HS-27A (cell line): ENCODE data around the gene TRAF4.
"Not testable (repeated sequence)": the region's sequence is repeated elsewhere in the genome, so short reads cannot be mapped to it uniquely, and the experiment has no call there.

Experiments used
- DNase-seq: peaks from one replicate; pipeline ENCODE4 v3.0.0-alpha.2; 2012; ENCODE audit warnings: low read depth, missing footprints

The TRAF4 gene

GRCh38 chr17:28748852-28749515 lies 5.2 kb downstream of the TRAF4 start:
- no peak for DNase-seq

DNA sequence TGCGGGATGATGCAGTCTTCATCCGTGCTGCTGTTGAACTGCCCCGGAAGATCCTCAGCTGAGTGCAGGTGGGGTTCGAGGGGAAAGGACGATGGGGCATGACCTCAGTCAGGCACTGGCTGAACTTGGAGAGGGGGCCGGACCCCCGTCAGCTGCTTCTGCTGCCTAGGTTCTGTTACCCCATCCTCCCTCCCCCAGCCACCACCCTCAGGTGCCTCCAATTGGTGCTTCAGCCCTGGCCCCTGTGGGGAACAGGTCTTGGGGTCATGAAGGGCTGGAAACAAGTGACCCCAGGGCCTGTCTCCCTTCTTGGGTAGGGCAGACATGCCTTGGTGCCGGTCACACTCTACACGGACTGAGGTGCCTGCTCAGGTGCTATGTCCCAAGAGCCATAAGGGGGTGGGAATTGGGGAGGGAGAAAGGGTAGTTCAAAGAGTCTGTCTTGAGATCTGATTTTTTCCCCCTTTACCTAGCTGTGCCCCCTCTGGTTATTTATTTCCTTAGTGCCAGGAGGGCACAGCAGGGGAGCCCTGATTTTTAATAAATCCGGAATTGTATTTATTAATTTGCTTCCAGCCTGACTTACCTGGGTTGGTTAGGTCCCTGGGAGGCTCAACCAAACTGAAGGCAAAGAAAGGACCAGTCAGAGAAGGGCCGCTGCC lies 5.8 kb downstream of the TRAF4 start:
- no peak for DNase-seq

- DNase-seq: no peak
Observed at GRCh38 chr17:28750178-28751047, 6.6 kb downstream of the TRAF4 start.

GRCh38 chr17:28751600-28752366 lies 8.0 kb downstream of the TRAF4 start:
- DNase-seq: no peak

DNA sequence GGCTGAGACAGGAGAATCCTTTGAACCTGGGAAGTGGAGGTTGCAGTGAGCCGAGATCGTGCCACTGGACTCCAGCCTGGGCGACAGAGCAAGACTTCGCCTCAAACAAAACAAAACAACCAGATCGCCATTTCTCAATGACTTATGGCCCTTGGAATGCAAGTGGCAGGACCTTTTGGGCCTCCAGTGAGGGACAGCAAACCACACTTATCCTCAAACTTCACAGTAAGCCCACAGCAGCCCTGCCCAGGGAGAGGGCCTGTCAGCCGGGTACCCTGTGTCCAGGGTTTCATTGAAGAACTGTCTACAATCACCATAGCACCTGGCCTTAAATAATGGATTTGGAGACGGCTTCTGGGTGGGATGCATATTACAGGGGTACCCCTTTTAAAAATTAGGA lies 11.7 kb downstream of the TRAF4 start:
- DNase-seq: no peak

DNA sequence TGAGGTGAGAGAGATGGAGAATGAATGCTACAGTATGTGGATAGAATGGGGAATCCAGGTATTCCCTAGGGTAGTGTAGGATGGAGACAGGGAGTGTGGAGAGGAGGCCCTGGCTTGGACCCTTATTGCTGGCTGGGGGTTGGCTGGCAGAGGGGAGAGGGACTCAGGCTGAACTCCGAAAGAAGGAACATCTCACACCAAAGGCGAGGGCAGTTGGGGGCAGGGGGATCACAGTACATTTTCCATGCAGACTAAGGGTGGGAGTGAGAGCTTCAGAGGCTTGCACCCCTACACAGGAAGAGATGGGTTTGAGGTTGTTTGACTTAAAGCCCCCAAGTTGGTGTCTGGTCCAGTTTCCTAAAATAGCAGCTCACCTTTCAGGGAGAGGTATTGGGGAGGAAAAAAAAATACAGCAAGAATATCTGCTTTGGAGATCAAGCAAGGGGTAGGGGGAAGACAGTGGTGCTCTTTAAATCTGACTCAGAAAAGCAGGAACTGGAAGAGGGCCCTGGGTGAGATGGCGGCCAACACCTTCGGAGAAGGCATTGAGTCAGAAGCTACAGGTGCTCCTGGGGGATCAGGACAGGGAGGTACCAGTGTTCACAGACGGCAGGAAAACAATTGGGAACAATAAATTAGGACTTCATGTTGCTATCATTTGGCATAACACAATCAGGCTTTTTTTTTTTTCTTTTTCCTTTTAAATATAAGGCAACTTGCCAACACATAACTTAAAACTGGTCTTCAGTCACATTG lies 12.4 kb downstream of the TRAF4 start:
- DNase-seq: no peak

DNA sequence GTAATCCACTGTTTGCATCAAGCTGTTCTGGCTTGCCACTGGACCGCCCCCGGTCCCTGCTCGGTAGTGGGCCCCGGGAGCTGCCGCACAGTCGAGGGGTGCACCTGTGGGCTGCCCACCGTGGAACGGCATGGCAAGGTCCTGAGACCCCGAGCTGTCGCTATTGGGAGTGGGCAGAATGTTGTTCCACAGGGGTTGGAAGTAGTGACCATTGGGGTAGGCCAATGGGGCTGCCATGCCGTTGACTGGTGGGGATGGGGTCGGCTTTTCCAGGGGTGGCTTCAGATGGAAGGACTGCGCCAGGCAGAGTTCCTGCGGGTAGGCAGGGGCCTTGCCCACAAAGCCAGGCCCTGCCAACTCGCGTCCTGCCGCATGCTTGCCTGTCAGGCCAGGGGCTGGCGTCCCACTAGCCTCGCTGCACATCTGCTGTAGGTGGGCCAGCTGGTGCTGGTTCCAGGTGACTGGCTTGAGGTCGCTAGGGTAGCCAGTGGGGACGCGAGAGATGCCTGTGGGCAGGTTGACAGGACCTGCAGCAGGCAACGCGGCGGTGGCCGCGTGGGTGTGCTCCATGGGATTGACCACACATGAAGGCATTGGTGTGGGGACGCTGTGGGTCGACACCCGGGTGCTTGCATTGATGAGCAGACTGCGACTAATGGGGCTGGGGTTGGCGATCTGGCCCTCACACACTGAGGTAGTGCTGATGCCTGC lies 14.8 kb downstream of the TRAF4 start:
- DNase-seq: no peak

DNA sequence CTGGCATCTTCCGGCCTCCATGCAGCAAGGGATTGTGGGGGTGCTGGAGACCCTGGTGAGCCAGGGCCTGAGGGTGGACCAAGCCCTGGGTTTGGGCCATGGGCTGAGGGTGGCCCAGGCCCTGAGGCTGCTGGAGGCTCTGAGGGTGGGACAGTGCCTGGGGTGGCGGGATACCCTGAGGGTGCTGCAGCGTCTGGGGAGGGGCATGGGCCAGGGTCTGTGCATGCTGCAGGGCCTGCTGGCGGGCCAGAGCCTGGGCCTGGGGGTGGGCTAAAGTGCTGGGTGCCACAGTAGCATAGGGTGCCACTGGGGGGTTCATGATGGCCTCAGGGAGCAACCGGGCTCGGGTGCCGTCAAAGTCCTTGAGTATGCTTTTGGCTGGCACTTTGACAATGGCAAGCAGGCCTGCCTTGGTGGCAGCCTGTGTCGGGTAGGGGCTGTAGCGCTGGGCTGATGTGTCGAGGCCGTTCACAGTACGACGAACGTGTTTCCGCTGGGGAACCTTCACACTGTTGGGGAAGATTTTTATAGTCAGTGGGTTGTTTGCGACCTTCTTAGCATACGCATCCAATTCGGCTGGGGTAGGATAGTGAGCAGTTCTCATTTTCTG lies 15.6 kb downstream of the TRAF4 start:
- no peak for DNase-seq

GRCh38 chr17:28760601-28761562 lies 17.1 kb downstream of the TRAF4 start:
- no peak for DNase-seq

DNA sequence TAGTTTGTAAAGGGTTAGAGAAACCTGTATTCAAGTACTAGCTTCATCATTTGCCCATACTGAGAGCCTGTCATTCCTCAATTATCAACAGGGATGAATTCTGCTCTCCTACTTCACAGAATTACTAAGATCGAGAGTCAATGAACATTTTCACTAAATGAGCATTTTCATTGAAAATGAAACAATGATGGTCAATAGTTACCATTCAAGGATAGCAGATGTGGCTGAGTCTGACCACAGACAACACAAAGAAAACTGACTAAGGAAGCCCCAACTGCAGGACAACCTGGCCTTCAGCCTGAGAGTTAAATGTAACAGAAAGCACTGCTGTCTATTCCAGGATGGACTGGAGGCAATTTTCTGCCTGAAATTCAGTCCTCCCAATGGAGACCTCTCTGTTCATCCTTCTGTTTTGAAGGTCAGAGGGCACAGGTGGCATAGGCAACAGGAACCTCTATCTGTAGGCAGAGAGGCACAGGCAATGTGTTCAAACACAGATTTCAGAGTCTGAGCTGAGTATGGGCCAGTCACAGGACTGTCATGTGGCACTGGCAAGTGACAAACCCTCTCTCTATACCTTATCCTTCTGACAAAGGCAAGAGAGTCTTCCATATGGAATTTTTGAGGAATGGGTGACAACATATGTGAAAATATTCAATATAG lies 19.5 kb downstream of the TRAF4 start:
- DNase-seq: no peak

GRCh38 chr17:28763804-28764266 lies 20.0 kb downstream of the TRAF4 start:
- no peak for DNase-seq

DNA sequence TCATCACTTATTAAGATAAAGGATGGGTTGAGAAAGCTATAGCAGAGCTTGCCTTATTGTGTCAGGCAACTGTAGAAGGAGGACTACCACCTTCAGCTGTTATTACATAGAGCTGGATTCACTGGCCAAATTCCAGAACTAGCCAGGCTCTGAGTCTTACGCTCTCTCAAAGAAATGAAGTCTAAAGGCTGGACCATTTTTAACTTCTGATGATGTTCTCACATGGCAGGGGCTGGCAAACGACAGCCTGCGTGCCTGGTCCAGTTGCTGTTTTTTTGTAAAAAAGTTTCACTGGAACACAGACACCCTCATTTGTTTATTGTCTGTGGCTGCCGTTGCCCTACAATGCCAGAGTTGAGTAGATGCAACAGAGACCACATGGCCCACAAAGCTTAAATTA lies 21.2 kb downstream of the TRAF4 start:
- DNase-seq: no peak

DNA sequence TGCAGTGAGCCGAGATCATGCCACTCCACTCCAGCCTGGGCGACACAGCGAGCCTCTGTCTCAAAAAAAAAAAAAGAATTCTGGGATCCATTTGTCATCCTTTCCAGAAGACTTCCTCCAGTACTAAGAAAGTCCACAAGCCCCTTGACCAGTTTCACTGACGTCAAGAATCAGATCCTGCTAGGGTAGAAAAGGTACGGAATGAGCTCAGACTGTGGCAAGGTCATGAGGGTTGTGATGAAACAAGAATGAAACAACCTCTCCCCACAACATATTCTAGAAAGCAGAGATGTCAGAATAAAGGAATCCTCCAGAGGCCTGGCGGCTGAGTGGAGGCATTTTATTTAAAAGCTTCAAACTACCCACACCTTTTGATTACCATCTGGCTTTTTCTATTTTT lies 29.9 kb downstream of the TRAF4 start:
- DNase-seq: no peak

DNA sequence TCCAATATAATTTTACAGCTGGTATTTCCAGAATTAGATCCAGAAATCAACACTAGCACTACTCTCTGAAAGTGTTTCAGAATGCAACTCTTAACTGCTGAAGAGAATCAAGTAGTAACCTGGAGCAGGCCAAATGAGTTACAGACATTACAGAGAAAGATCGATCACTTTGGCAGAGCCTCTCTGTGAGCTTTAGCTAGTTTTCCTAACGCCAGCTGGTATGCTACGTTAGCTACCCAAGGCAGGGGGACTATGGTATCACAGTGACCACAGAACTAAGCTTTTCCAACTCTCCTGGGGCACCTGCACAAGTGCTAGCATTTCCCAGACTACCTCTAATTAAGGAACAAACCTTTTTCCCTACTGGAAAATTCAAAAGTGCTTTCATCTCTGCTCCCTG lies 30.4 kb downstream of the TRAF4 start:
- DNase-seq: no peak

GRCh38 chr17:28777178-28777577 lies 33.4 kb downstream of the TRAF4 start:
- no peak for DNase-seq

GRCh38 chr17:28779601-28780000 lies 35.8 kb downstream of the TRAF4 start:
- not testable (repeated sequence) for DNase-seq

- DNase-seq: no peak
Observed at GRCh38 chr17:28783161-28783560, 39.4 kb downstream of the TRAF4 start.

DNA sequence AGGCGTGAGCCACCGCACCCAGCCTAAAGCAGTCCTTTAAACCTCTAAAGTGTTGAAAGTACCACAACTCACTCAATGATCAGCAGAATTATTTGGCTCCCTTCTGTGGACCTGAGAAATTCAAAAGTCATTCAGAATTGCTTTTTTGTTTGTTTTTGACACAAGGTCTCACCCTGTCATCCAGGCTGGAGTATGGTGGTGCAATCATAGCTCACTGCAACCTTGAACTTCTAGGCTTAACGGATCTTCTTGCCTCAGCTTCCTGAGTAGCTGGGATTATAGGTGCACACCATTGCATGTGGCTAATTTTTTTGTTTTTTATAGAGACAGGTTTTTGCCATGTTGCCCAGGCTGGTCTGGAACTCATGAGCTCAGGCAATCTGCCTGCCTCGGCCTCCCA lies 44.3 kb downstream of the TRAF4 start:
- DNase-seq: no peak
